Rectal smooth muscle tissue (tissue), 1 donor: ENCODE measurements around the gene ELMO1.

Source experiments
- H3K27ac ChIP-seq: one replicate; pipeline ENCODE4 v1.7.0; 2013; ENCODE audit warnings: low read depth, low read length, inconsistent platforms
- H3K27me3 ChIP-seq: one replicate; pipeline ENCODE4 v1.7.0; 2013; ENCODE audit warnings: low read length; ENCODE audit not compliant: control insufficient read depth, insufficient read depth
- H3K36me3 ChIP-seq: one replicate; pipeline ENCODE4 v1.7.0; 2013; ENCODE audit warnings: low read length; ENCODE audit not compliant: control insufficient read depth, insufficient read depth
- H3K4me1 ChIP-seq: one replicate; pipeline ENCODE4 v1.7.0; 2013; ENCODE audit warnings: low read length; ENCODE audit not compliant: control insufficient read depth, insufficient read depth
- H3K4me3 ChIP-seq: one replicate; pipeline ENCODE4 v1.7.0; 2013; ENCODE audit warnings: low read length
- H3K9ac ChIP-seq: one replicate; pipeline ENCODE4 v1.7.0; 2013; ENCODE audit warnings: low read length

The ELMO1 gene

DNA sequence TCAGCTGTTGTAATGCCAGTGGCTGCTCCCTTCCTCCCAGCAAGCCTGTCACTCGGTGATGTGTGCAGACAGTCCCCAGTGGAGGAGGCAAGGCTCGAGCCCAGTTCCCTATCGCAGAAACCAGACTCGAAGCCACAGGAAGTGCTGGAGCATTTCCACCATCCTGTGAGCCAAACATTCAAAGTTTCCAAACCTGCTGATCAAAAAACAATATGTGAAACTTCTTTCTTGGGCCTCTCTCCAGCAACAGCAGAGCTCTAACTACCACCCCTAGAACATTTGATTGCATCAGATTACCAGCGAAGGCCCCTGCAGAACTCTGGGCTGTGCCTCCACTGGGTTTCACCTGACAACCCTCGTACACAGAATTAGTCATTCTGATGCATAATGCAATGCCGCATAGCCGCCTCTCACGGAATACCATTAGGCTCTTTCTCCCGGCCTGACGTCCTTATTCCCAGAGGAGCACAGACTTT lies 94.0 kb downstream of the ELMO1 start:
- Histone ChIP-seq H3K36me3 (no peaks in the 10 kb centered on the region), H3K4me1 (no peaks in the 10 kb centered on the region), H3K27ac (no peak overlapping the region), H3K27me3 (no peaks in the 10 kb centered on the region), H3K9ac (no peak overlapping the region), H3K4me3 (no peak overlapping the region)

- Histone ChIP-seq H3K9ac (no peak overlapping the region), H3K36me3 (no peaks in the 10 kb centered on the region), H3K27ac (peak overlapping the region; percentile 19), H3K4me3 (no peak overlapping the region), H3K4me1 (no peaks in the 10 kb centered on the region), H3K27me3 (no peaks in the 10 kb centered on the region)
These were observed 94.6 kb downstream of the ELMO1 start for GRCh38 chr7:37353949-37354655.

- H3K4me3 ChIP-seq, result peak overlapping the region; percentile 7
- H3K4me1 ChIP-seq, result no peaks in the 10 kb centered on the region
- no peaks in the 10 kb centered on the region for H3K27me3 ChIP-seq
- H3K36me3 ChIP-seq, result no peaks in the 10 kb centered on the region
- H3K27ac ChIP-seq, result no peak overlapping the region
- H3K9ac ChIP-seq, result no peak overlapping the region
These were observed 95.4 kb downstream of the ELMO1 start for GRCh38 chr7:37352974-37353948.

DNA sequence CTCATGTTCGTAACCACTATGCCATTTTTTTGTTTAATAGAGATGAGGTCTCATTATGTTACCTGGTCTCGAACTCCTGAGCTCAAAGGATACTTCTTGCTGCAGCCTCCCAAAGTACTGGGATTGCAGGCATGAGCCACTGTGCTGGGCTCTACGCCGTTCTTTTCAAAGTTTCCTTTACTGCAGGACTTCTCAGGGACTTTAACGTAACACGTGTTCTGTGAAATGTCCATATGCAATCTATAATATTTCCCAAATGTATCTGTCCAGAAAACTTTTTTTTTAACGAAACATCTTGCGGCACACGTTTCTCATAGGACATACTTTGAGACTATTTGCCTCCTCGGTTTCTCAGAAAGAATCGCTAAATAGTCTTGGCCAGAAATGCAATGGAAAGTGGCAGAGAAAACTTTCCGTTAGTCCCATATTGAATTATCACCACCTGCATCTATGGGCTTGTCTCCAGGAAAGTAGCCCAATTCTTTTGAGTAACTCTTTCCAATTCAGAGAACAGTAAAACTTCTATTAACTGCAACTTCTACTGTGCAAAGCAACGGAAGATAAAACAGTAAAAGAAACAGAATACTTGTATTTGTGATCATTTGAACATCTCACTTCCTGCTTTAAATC lies 96.3 kb downstream of the ELMO1 start:
- Histone ChIP-seq H3K4me1 (no peaks in the 10 kb centered on the region), H3K9ac (no peak overlapping the region), H3K27ac (no peak overlapping the region), H3K4me3 (no peak overlapping the region), H3K27me3 (no peaks in the 10 kb centered on the region), H3K36me3 (no peaks in the 10 kb centered on the region)

GRCh38 chr7:37351716-37352115 lies 96.9 kb downstream of the ELMO1 start:
- Histone ChIP-seq H3K4me3 (no peak overlapping the region), H3K9ac (no peak overlapping the region), H3K27me3 (no peaks in the 10 kb centered on the region), H3K27ac (no peak overlapping the region), H3K36me3 (no peaks in the 10 kb centered on the region), H3K4me1 (no peaks in the 10 kb centered on the region)

DNA sequence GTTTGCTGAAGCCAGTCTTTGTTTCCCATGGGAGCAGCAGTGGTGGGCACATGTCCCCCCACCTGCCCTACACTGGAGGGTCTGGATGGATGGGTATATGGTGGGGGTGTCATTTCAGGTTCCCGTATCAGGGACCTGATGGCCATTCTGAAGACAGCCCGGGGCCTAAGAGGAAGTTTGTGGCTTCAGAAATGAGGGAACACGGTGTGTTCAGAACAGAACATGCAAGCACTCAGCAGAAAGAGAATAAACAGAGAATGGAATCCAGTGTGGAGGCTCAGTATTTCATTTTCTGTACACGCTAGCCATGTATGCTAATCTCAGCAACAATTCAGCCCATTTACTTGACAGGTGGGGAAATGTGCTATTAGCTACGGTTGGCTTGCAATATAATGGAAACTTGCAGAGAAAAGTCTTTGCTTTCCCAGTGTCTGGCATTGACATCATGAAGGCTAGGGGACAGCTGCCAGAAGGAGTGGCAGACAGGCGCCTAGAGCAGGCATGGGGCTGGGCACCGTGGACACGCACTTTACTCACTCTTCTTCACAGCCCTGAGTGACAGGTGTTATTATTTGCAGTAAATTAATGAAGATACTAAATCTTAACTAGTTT lies 98.6 kb downstream of the ELMO1 start:
- H3K4me1 ChIP-seq, result no peaks in the 10 kb centered on the region
- H3K27me3 ChIP-seq, result no peaks in the 10 kb centered on the region
- no peak overlapping the region for H3K9ac ChIP-seq
- H3K27ac ChIP-seq, result no peak overlapping the region
- H3K4me3 ChIP-seq, result no peak overlapping the region
- no peaks in the 10 kb centered on the region for H3K36me3 ChIP-seq

DNA sequence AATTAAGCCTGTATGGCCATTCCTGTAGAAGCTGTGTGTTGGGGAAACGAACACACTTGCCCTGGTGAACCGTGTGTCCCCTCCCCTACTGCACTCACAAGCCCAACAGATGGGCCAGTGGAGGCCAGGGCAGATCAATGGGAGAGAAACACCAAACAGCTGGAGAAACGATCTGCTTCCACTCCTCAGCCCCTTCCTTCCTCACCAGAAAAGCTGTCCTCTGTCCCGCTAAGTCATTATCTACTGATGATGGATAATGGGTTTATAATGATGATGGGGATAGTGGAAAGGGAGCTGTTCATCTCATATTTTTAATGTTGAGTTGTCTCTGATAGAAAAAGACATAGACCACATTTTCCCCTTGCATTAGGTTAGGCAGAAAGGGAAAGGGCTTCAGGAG lies 99.7 kb downstream of the ELMO1 start:
- no peak overlapping the region for H3K4me3 ChIP-seq
- H3K27me3 ChIP-seq, result no peaks in the 10 kb centered on the region
- H3K4me1 ChIP-seq, result no peaks in the 10 kb centered on the region
- no peaks in the 10 kb centered on the region for H3K36me3 ChIP-seq
- H3K9ac ChIP-seq, result no peak overlapping the region
- no peak overlapping the region for H3K27ac ChIP-seq

DNA sequence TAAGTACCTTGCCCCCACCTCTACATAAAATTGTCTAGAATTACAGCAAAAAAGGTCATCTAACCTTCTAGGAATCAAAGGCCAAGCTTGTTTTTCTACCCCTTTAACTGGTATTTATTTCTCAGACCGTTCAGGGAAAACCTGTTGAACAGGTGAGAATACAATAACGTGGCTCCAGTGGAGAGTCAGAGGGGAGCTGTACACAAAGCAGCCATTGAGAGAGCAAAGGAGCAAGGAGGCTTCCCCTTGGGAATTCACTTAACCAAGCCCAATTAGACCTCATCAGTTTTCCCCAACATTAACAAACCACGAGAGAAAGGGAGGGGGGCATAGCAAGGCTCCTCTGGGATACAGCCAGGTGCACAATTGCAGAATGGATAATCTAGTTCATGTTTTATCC lies 101.9 kb downstream of the ELMO1 start:
- Histone ChIP-seq H3K36me3 (no peaks in the 10 kb centered on the region), H3K27ac (no peak overlapping the region), H3K4me3 (no peak overlapping the region), H3K4me1 (no peaks in the 10 kb centered on the region), H3K9ac (no peak overlapping the region), H3K27me3 (no peaks in the 10 kb centered on the region)

- H3K4me1 ChIP-seq, result no peaks in the 10 kb centered on the region
- no peak overlapping the region for H3K9ac ChIP-seq
- no peak overlapping the region for H3K27ac ChIP-seq
- no peaks in the 10 kb centered on the region for H3K27me3 ChIP-seq
- no peaks in the 10 kb centered on the region for H3K36me3 ChIP-seq
- H3K4me3 ChIP-seq, result no peak overlapping the region
These were observed 103.6 kb downstream of the ELMO1 start for GRCh38 chr7:37344886-37345579.

- H3K27me3 ChIP-seq, result no peaks in the 10 kb centered on the region
- peak overlapping the region; percentile 45 for H3K4me3 ChIP-seq
- H3K4me1 ChIP-seq, result no peaks in the 10 kb centered on the region
- no peaks in the 10 kb centered on the region for H3K36me3 ChIP-seq
- no peak overlapping the region for H3K9ac ChIP-seq
- H3K27ac ChIP-seq, result no peak overlapping the region
These were observed 105.8 kb downstream of the ELMO1 start for GRCh38 chr7:37342688-37343471.

DNA sequence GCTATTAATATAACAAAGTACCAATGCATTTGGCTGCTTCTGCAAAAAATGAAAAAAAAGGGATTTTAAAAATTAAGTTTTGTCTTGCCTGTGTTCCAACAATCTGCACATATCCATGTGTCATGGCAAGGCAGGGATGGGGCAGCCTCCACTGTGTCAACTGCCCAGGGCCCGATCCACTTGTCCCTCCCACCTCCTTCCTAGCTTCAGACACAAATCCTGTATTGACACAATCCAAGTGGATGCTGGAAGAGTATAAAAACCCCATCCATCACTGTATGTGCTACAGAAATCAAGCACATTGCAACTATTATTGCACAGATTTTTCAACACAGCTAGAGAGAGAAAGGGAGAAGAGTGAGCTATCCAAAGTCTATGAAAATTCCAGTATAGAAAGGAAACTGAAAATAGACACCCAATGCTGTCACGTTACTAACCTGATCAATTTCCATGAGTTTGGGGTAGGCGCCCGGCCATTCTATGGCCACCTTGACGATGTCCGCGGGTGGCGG lies 106.4 kb downstream of the ELMO1 start:
- H3K9ac ChIP-seq, result no peak overlapping the region
- peak overlapping the region; percentile 45 for H3K4me3 ChIP-seq
- no peaks in the 10 kb centered on the region for H3K27me3 ChIP-seq
- H3K27ac ChIP-seq, result no peak overlapping the region
- H3K4me1 ChIP-seq, result no peaks in the 10 kb centered on the region
- no peaks in the 10 kb centered on the region for H3K36me3 ChIP-seq
